Upper lobe of left lung (tissue), 6 donors: ENCODE results near the gene ALDH18A1. TPM values are rescaled to one million over a fixed set of nuclear protein-coding genes. Genes with fewer than 3 reads are reported as not detected.

Experiments used
- ATAC-seq, 2 donors: fragments of 200-7000 bp; cut with Tn5 transposase; one replicate each; pipeline ENCODE4 v1.9.1; 2022; ENCODE audit warnings: mild to moderate bottlenecking in 2 of 2, moderate library complexity in 2 of 2; ENCODE audit not compliant: low FRiP score in 2 of 2
- DNase-seq, 2 donors: peaks; one replicate each; pipeline ENCODE4 v3.0.0-alpha.2; 2019 to 2020
- H3K27ac ChIP-seq, 4 donors: fragments of 200-600 bp; sonication (generic); one replicate each; pipeline ENCODE4 v1.5.1; 2016 to 2019
- H3K27me3 ChIP-seq, 4 donors: fragments of 200-600 bp; sonication (generic); one replicate each; pipeline ENCODE4 v1.5.1; 2017 to 2019
- H3K36me3 ChIP-seq, 4 donors: fragments of 200-600 bp; sonication (generic); one replicate each; pipeline ENCODE4 v1.5.1; 2016 to 2019
- H3K4me1 ChIP-seq, 4 donors: fragments of 200-600 bp; sonication (generic); one replicate each; pipeline ENCODE4 v1.5.1; 2018 to 2019
- H3K4me3 ChIP-seq, 4 donors: fragments of 200-600 bp; sonication (generic); one replicate each; pipeline ENCODE4 v1.5.1; 2017 to 2019; ENCODE audit warnings: mild to moderate bottlenecking in 2 of 4, moderate library complexity in 1 of 4
- H3K9me3 ChIP-seq, 4 donors: fragments of 200-600 bp; sonication (generic); one replicate each; pipeline ENCODE4 v1.5.1; 2018 to 2019
- CTCF ChIP-seq, 6 experiments: fragments of 450-650 bp in 4 of 6; fragments of 200-600 bp in 2 of 6; sonication (generic) in 2 of 6; IDR thresholded peaks; one replicate each; pipeline ENCODE4 v1.5.1; 2016 to 2019; ENCODE audit warnings: antibody characterized with exemption in 6 of 6
- EP300 ChIP-seq, 4 donors: sonication (generic); formaldehyde crosslinking; IDR thresholded peaks; one replicate each; pipeline ENCODE4 v1.5.1; 2017; ENCODE audit warnings: antibody characterized with exemption in 4 of 4, control low read depth in 2 of 4
- POLR2A ChIP-seq, 4 donors: fragments of 450-650 bp; IDR thresholded peaks; one replicate each; pipeline ENCODE4 v1.5.1; 2016 to 2017; ENCODE audit warnings: antibody characterized with exemption in 4 of 4, mild to moderate bottlenecking in 2 of 4
- POLR2AphosphoS5 ChIP-seq, 2 donors: sonication (generic); formaldehyde crosslinking; IDR thresholded peaks; one replicate each; pipeline ENCODE4 v1.5.1; 2017; ENCODE audit warnings: antibody characterized with exemption in 2 of 2
- WGBS, 2 donors: methylation state at CpG; one replicate each; pipeline ENCODE4 v1.1.5; 2017 to 2018; 5-methylcytosine and 5-hydroxymethylcytosine counted together
- total RNA-seq, 6 donors: library from RNA; depleted of rRNA in 4 of 6; stranded (reverse); fragments of >200 nt in 4 of 6; gene quantifications; one replicate each; pipeline versions ENCODE4 v1.1.0 to v1.2.1, GENCODE V29; 2016 to 2021
- donor health status: DM: no; HTN: no; CAD: no; lungs with moderate emphysema.
- donor health status: DM: no; HTN: yes; CAD: no; lungs with severe emphysema.

Gene ALDH18A1
- total RNA-seq, 6 donors from 2014 or later = 7.0 to 32.6 (median 22.7) TPM

DNA sequence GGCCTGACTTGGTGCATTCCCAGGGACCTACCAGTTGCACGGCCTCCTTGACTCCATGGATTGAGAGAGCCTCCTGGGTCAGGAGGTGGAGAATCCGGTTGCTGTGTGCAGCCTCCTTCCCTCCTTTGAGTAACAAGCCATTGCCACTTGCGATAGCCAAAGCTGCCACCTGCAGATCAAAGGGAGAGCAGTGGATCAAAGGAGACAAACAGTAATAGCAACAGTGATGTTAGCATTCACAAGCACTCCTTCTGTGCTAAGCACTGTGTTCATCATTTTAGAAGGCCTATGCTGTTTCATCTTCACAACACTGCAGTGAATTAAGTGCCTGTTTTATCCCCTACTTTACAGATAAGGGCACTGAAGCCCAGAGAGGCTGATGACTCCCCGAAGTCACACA lies 40.1 kb downstream of the ALDH18A1 start:
- Histone ChIP-seq H3K4me3 (no peak overlapping the region), H3K36me3 (peaks cover 16 to 86% (median 45%) of the 10 kb centered on the region in 4 donors), H3K27ac (no peak overlapping the region), H3K27me3 (no peaks in the 10 kb centered on the region), H3K9me3 (no peaks in the 10 kb centered on the region), H3K4me1 (no peaks in the 10 kb centered on the region)
- TF ChIP-seq CTCF (IDR thresholded peaks at IDR 0.05) (no peak), POLR2A (IDR thresholded peaks at IDR 0.05) (no peak), EP300 (IDR thresholded peaks at IDR 0.05) (no peak), POLR2AphosphoS5 (IDR thresholded peaks at IDR 0.05) (no peak)
- WGBS, 2 donors = 75 to 82% methylated on average over 2 to 4 of the region's 4 CpGs
- ATAC-seq = no peak
- no peak for DNase-seq

GRCh38 chr10:95613330-95613729 lies 43.2 kb downstream of the ALDH18A1 start:
- H3K9me3 ChIP-seq = no peaks in the 10 kb centered on the region
- TF ChIP-seq CTCF (IDR thresholded peaks at IDR 0.05) (no peak), POLR2AphosphoS5 (IDR thresholded peaks at IDR 0.05) (no peak)
- WGBS, 2 donors = 86 to 93% methylated on average over 2 of the region's 2 CpGs
- ATAC-seq = no peak
- H3K4me3 ChIP-seq = no peak overlapping the region
- H3K27ac ChIP-seq = no peak overlapping the region
- peaks cover 28 to 99% (median 67%) of the 10 kb centered on the region in 4 donors for H3K36me3 ChIP-seq
- DNase-seq = no peak
- no peaks in the 10 kb centered on the region for H3K27me3 ChIP-seq
- H3K4me1 ChIP-seq = no peaks in the 10 kb centered on the region

DNA sequence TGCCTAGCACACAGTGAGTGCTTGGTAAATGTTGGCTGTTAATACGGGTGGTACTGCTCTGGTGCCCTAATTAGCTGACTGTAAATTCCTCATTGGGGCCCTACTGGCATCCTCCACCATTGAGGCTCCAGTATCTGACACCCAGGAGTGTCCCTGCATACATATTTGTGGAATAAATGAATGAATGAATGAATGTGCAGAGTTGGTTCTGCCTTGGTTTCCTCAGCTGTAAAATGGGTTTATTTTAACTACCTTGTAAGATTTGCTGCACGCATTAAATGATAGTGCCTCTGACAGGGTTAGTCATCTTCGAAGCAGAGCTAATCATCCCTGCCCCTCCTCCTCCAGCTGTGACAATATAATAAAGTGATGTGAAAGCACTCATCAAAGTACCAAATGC lies 45.8 kb downstream of the ALDH18A1 start:
- DNase-seq (no peak), ATAC-seq (no peak)
- H3K36me3 ChIP-seq = peaks cover 28 to 73% (median 53%) of the 10 kb centered on the region in 4 donors
- no peak overlapping the region for H3K27ac ChIP-seq
- no peak overlapping the region for H3K4me3 ChIP-seq
- no peaks in the 10 kb centered on the region for H3K4me1 ChIP-seq
- H3K27me3 ChIP-seq = no peaks in the 10 kb centered on the region
- TF ChIP-seq POLR2A (IDR thresholded peaks at IDR 0.05) (no peak), EP300 (IDR thresholded peaks at IDR 0.05) (no peak), CTCF (IDR thresholded peaks at IDR 0.05) (no peak), POLR2AphosphoS5 (IDR thresholded peaks at IDR 0.05) (no peak)
- H3K9me3 ChIP-seq = no peaks in the 10 kb centered on the region
- 91 to 95% methylated on average over 2 to 3 of the region's 3 CpGs for WGBS, 2 donors

DNA sequence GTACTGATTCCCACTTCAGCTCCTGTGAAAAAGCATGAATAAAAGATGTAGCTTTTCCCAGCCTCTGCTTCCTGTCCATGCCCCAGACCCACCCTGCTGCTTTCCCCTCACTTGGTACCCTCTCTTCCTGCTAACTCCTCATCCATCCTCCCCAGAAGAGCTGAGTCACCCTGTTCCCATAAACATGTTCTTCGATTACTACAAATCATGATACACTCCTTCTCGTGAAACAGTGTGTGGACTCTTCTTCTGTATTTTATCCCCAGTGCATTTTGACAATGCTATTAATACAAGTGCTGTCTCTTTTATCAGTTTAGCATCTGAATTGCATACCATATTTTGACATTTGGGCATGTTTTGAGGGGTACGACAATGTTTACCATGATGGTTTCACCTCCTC lies 49.6 kb downstream of the ALDH18A1 start:
- no peaks in the 10 kb centered on the region for H3K4me1 ChIP-seq
- DNase-seq = no peak
- H3K36me3 ChIP-seq = peaks cover 12 to 36% (median 31%) of the 10 kb centered on the region in 4 donors
- H3K27ac ChIP-seq = no peak overlapping the region
- H3K27me3 ChIP-seq = no peaks in the 10 kb centered on the region
- ATAC-seq = no peak
- WGBS, 2 donors = 77 to 79% methylated on average over 3 of the region's 3 CpGs
- no peaks in the 10 kb centered on the region for H3K9me3 ChIP-seq
- H3K4me3 ChIP-seq = no peak overlapping the region
- no peak for TF ChIP-seq CTCF (IDR thresholded peaks at IDR 0.05)
- TF ChIP-seq POLR2AphosphoS5 (IDR thresholded peaks at IDR 0.05) = no peak
- TF ChIP-seq POLR2A (IDR thresholded peaks at IDR 0.05) = no peak
- no peak for TF ChIP-seq EP300 (IDR thresholded peaks at IDR 0.05)

- H3K27ac ChIP-seq = peak overlapping the region in 1 of 4 donors; percentile 41
- peaks cover 6 to 19% (median 18%) of the 10 kb centered on the region in 4 donors for H3K36me3 ChIP-seq
- H3K4me3 ChIP-seq = no peak overlapping the region
- H3K9me3 ChIP-seq = no peaks in the 10 kb centered on the region
- DNase-seq = no peak
- WGBS, 2 donors = 78 to 85% methylated on average over 3 of the region's 3 CpGs
- H3K4me1 ChIP-seq = peaks cover 0 to 4% (median 2%) of the 10 kb centered on the region in 4 donors
- no peaks in the 10 kb centered on the region for H3K27me3 ChIP-seq
- ATAC-seq = no peak
- TF ChIP-seq POLR2AphosphoS5 (IDR thresholded peaks at IDR 0.05) (no peak), CTCF (IDR thresholded peaks at IDR 0.05) (no peak), EP300 (IDR thresholded peaks at IDR 0.05) (no peak), POLR2A (IDR thresholded peaks at IDR 0.05) (no peak)
These were observed 51.3 kb downstream of the ALDH18A1 start for GRCh38 chr10:95605163-95605562.
